DOHH2 (cell line): Measurements from ENCODE around the gene SERINC5.

Experiments used
- H3F3A ChIP-seq: fragments of 200-600 bp; sonication (generic), shearing (Covaris generic); 2 replicates; pipeline ENCODE4 v1.6.0; 2016; ENCODE audit warnings: antibody characterized with exemption, mild to moderate bottlenecking; ENCODE audit not compliant: control insufficient read depth, insufficient read depth
- H3K27ac ChIP-seq: fragments of 200-600 bp; sonication (generic); 2 replicates; pipeline ENCODE4 v1.5.1; 2014; ENCODE audit warnings: low read depth, mild to moderate bottlenecking, low read length, moderate library complexity
- H3K27me3 ChIP-seq: fragments of 200-600 bp; sonication (generic); 2 replicates; pipeline ENCODE4 v1.6.1; 2014; ENCODE audit warnings: mild to moderate bottlenecking, low read length, mixed read lengths; ENCODE audit not compliant: control insufficient read depth
- H3K36me3 ChIP-seq: fragments of 200-600 bp; sonication (generic); 2 replicates; pipeline ENCODE4 v1.6.1; 2014; ENCODE audit warnings: mild to moderate bottlenecking, low read length, moderate library complexity, mixed read lengths; ENCODE audit not compliant: control insufficient read depth
- H3K4me1 ChIP-seq: fragments of 200-600 bp; sonication (generic); 2 replicates; pipeline ENCODE4 v1.6.1; 2014; ENCODE audit warnings: mild to moderate bottlenecking, low read length, mixed read lengths; ENCODE audit not compliant: control insufficient read depth
- H3K4me2 ChIP-seq: fragments of 200-600 bp; sonication (generic); 2 replicates; pipeline ENCODE4 v1.6.0; 2014; ENCODE audit warnings: mild to moderate bottlenecking, low read length, moderate library complexity
- H3K4me3 ChIP-seq: fragments of 200-600 bp; sonication (generic); 2 replicates; pipeline ENCODE4 v1.5.1; 2014; ENCODE audit warnings: mild to moderate bottlenecking, low read length, mixed read lengths
- H3K79me2 ChIP-seq: fragments of 200-600 bp; sonication (generic); 2 replicates; pipeline ENCODE4 v1.6.1; 2014; ENCODE audit warnings: mild to moderate bottlenecking, low read length, mixed read lengths; ENCODE audit not compliant: control insufficient read depth
- H3K9me2 ChIP-seq: fragments of 200-600 bp; sonication (generic); replicated peaks from 2 replicates; pipeline ENCODE4 v1.6.1; 2014; ENCODE audit warnings: mild to moderate bottlenecking, low read length, mixed read lengths; ENCODE audit not compliant: control insufficient read depth
- H3K9me3 ChIP-seq: fragments of 200-600 bp; sonication (generic); 2 replicates; pipeline ENCODE4 v1.6.1; 2014; ENCODE audit warnings: antibody characterized with exemption, low read length, mixed read lengths; ENCODE audit not compliant: control insufficient read depth, insufficient read depth
- H4K20me1 ChIP-seq: fragments of 200-600 bp; sonication (generic); 2 replicates; pipeline ENCODE4 v1.6.0; 2014; ENCODE audit warnings: low read depth, mild to moderate bottlenecking, antibody characterized with exemption, low read length, moderate library complexity; ENCODE audit not compliant: control insufficient read depth, insufficient read depth
- EZH2phosphoT487 ChIP-seq: fragments of 200-600 bp; sonication (generic); IDR thresholded peaks from 2 replicates; pipeline ENCODE4 v1.6.1; 2017; ENCODE audit warnings: borderline replicate concordance, mild to moderate bottlenecking, antibody characterized with exemption, low read length, moderate library complexity, mixed read lengths
- TF ChIP-seq, protein P1 (sequence below): fragments of 200-600 bp; sonication (generic); IDR thresholded peaks from one replicate; pipeline ENCODE4 v1.5.1; 2014; ENCODE audit warnings: antibody characterized with exemption, mild to moderate bottlenecking, low read depth, low read length; ENCODE audit not compliant: poor library complexity, severe bottlenecking

The SERINC5 gene

DNA sequence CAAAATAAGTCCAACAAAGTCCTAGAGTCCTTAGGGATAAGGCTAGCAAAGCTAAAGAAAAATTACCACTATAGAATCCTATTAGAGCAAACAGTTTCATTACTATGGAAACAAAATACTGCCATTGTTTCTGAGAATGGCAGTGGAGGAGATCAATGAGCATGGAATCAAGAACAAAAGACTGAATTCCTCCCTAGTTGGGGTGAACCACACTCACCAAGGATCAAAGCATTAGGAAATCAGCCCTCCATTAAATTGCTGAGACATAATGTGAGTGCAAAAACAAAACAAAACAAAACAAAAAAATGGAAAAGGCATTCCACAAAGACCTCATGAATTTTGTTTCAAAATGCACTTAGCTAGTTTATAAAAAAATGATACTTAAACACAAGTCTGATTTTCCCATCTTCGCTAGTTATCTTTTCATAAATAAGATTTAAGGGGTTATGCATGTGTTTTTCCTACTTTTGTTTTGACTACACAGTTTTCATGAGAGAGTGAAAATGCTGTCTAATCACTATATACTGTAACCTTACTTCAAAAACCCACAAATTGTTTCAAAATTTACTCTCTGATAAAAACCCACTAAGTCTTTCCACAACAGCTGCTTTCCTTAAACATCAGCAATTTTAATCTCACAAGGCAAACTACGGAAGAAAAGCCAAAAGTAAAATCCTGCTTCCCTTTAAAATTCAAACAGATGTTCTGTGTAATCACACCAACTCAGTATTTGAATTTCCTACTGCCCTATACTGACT lies 9.7 kb downstream of the SERINC5 start:
- Histone ChIP-seq H4K20me1 (no peaks in the 10 kb centered on the region), H3K4me1 (no peaks in the 10 kb centered on the region), H3K9me2 (no peaks in the 10 kb centered on the region), H3K9me3 (peaks cover 13% of the 10 kb centered on the region), H3K27ac (no peak overlapping the region), H3F3A (no peaks in the 10 kb centered on the region), H3K79me2 (no peaks in the 10 kb centered on the region), H3K36me3 (no peaks in the 10 kb centered on the region), H3K4me2 (no peak overlapping the region), H3K27me3 (peaks cover 3% of the 10 kb centered on the region), H3K4me3 (no peak overlapping the region)
- TF ChIP-seq, protein P1, sequence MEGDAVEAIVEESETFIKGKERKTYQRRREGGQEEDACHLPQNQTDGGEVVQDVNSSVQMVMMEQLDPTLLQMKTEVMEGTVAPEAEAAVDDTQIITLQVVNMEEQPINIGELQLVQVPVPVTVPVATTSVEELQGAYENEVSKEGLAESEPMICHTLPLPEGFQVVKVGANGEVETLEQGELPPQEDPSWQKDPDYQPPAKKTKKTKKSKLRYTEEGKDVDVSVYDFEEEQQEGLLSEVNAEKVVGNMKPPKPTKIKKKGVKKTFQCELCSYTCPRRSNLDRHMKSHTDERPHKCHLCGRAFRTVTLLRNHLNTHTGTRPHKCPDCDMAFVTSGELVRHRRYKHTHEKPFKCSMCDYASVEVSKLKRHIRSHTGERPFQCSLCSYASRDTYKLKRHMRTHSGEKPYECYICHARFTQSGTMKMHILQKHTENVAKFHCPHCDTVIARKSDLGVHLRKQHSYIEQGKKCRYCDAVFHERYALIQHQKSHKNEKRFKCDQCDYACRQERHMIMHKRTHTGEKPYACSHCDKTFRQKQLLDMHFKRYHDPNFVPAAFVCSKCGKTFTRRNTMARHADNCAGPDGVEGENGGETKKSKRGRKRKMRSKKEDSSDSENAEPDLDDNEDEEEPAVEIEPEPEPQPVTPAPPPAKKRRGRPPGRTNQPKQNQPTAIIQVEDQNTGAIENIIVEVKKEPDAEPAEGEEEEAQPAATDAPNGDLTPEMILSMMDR: no peak
- no peak for TF ChIP-seq EZH2phosphoT487

DNA sequence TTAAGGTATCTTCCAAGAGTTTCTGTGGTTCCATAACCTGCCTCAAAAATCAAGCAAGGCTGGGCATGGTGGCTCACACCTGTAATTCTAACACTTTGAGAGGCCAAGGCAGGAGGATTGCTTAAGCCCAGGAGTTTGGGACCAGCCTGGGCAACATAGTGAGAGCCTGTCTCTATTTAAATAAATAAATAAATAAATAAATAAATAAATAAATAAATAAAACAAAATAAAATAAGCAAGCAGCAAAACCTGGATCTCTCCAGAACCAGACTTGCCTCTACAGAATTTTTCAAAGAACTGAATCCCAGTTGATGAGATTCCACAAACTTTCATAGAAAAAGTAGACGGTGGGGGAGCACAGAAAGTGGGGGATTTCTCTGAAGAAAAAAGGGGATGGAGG lies 12.3 kb downstream of the SERINC5 start:
- Histone ChIP-seq H3K4me2 (no peak overlapping the region), H3K9me3 (peaks cover 13% of the 10 kb centered on the region), H3K36me3 (no peaks in the 10 kb centered on the region), H3K27me3 (peaks cover 9% of the 10 kb centered on the region), H3F3A (no peaks in the 10 kb centered on the region), H3K9me2 (no peaks in the 10 kb centered on the region), H3K79me2 (no peaks in the 10 kb centered on the region), H3K27ac (no peak overlapping the region), H4K20me1 (no peaks in the 10 kb centered on the region), H3K4me3 (no peak overlapping the region), H3K4me1 (no peaks in the 10 kb centered on the region; the same call in 1 of the 2 replicates)
- no peak for TF ChIP-seq EZH2phosphoT487
- TF ChIP-seq, protein P1: no peak

DNA sequence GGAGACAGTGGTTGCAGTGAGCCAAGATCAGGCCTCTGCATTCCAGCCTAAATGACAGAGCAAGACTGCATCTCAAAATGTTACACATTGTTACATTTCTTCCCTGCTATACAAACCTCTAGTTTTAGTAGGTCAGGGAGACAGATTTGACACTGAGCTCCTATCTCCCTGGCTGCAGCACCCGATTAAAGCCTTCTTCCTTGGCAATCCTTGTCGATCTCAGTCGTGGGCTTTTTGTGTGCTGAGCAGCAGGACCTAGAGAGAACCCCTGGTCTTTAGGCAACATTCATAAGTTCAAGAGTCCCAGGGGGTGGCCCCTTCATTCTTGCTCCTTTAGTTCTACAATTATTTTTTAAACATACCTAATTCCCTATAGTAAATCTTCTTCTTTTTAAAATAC lies 13.0 kb downstream of the SERINC5 start:
- H3K79me2 ChIP-seq: no peaks in the 10 kb centered on the region
- no peak overlapping the region for H3K27ac ChIP-seq
- H3K9me3 ChIP-seq: peaks cover 13% of the 10 kb centered on the region
- H3K27me3 ChIP-seq: peaks cover 9% of the 10 kb centered on the region
- H3K4me2 ChIP-seq: no peak overlapping the region
- H3K4me3 ChIP-seq: no peak overlapping the region
- TF ChIP-seq EZH2phosphoT487: no peak
- TF ChIP-seq, protein P1: no peak
- no peaks in the 10 kb centered on the region; the same call in 1 of the 2 replicates for H3K4me1 ChIP-seq
- H3K9me2 ChIP-seq: no peaks in the 10 kb centered on the region
- no peaks in the 10 kb centered on the region for H4K20me1 ChIP-seq
- no peaks in the 10 kb centered on the region for H3F3A ChIP-seq
- no peaks in the 10 kb centered on the region for H3K36me3 ChIP-seq
